ENCODE data around the gene TSPAN12. TPM values are rescaled to one million over a fixed set of nuclear protein-coding genes. Genes with fewer than 3 reads are reported as not detected.

TSPAN12 gene
- polyA plus RNA-seq, 2 of the 4 experiments (the other 2 are of a cell fraction), result 0.62 to 0.98 TPM

GRCh38 chr7:120842121-120842621 lies 15.8 kb downstream of the TSPAN12 start:
- no peak for DNase-seq (ENCODE audit: low read depth in 1 of 2, low spot score in 1 of 2)
- ChIA-PET CTCF (interaction anchor here (1.1 kb wide), 1 partner anchor 12 kb away, joined by 3 read pairs; no protein-coding TSS in a partner anchor), POLR2A (no interaction called here)
- no peak overlapping the region for H3K4me3 ChIP-seq
- H3K27ac ChIP-seq, result no peak overlapping the region
- no peak for FAIRE-seq
- no peaks in the 10 kb centered on the region for H3K4me1 ChIP-seq
- no peak for TF ChIP-seq RAD21 (conservative IDR thresholded peaks at IDR 0.05 in 1 of 2, IDR thresholded peaks at IDR 0.05 in 1 of 2)
- TF ChIP-seq NPAS2 (CRISPR knock-in tag; IDR thresholded peaks at IDR 0.05; ENCODE audit: borderline replicate concordance), result no peak
- TF ChIP-seq ATOH8 (CRISPR knock-in tag; IDR thresholded peaks at IDR 0.05; ENCODE audit: low read depth), result no peak
- TF ChIP-seq RFX5 (IDR thresholded peaks at IDR 0.05), result no peak
- no peak for TF ChIP-seq HEYL (CRISPR knock-in tag; IDR thresholded peaks at IDR 0.05)
- TF ChIP-seq EP300 (IDR thresholded peaks at IDR 0.05), result no peak
- TF ChIP-seq EHMT2 (IDR thresholded peaks at IDR 0.05; ENCODE audit: low read depth), result no peak
- TF ChIP-seq PHF8 (IDR thresholded peaks at IDR 0.05; ENCODE audit: borderline replicate concordance, low read depth), result no peak
- H3K9me3 ChIP-seq, result no peaks in the 10 kb centered on the region
- no peak for ATAC-seq
- 64% methylated on average over 4 of the region's 4 CpGs for WGBS (ENCODE audit: missing lambda C conversion rate)
- no peak overlapping the region for H3K4me2 ChIP-seq

DNA sequence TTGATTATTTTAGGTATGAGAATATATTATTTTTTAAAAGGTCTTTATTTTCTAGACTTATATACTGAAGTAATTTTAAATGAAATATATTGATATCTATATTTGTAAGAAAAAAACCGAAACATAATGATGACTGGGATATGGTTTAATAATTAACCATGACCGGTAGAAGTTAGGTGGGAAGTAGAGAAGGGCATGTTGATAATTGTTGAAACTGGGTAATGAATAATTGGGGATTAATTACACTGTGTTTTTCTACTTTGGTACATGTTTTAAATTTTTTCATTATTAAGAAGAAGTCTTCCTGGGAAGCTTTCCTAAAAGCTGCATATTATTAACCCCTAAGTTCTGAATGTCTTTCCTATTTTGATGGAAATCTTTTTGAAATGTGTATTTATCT lies 16.3 kb downstream of the TSPAN12 start:
- CTCF ChIA-PET, result no interaction called here
- no peak overlapping the region for H3K4me2 ChIP-seq
- no peaks in the 10 kb centered on the region for H3K9me3 ChIP-seq
- H3K4me3 ChIP-seq, result no peak overlapping the region
- no peak for TF ChIP-seq EHMT2 (IDR thresholded peaks at IDR 0.05; ENCODE audit: low read depth)
- no peak for TF ChIP-seq JUNB (IDR thresholded peaks at IDR 0.05)
- TF ChIP-seq EHF (CRISPR knock-in tag; IDR thresholded peaks at IDR 0.05), result no peak
- TF ChIP-seq POLR2A (IDR thresholded peaks at IDR 0.05; ENCODE audit: low read length), result no peak
- TF ChIP-seq HDAC2 (IDR thresholded peaks at IDR 0.05), result no peak
- TF ChIP-seq MYC (IDR thresholded peaks at IDR 0.05; ENCODE audit: borderline replicate concordance, low read length), result no peak
- TF ChIP-seq, protein P1, sequence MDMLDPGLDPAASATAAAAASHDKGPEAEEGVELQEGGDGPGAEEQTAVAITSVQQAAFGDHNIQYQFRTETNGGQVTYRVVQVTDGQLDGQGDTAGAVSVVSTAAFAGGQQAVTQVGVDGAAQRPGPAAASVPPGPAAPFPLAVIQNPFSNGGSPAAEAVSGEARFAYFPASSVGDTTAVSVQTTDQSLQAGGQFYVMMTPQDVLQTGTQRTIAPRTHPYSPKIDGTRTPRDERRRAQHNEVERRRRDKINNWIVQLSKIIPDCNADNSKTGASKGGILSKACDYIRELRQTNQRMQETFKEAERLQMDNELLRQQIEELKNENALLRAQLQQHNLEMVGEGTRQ (IDR thresholded peaks at IDR 0.05), result no peak
- POLR2A ChIA-PET, result no interaction called here
- 18% methylated on average over 2 of the region's 2 CpGs for WGBS (ENCODE audit: missing lambda C conversion rate)
- FAIRE-seq (no peak), DNase-seq (ENCODE audit: low read depth in 1 of 2, low spot score in 1 of 2) (no peak), ATAC-seq (no peak)
- no peaks in the 10 kb centered on the region for H3K4me1 ChIP-seq
- H3K27ac ChIP-seq, result no peak overlapping the region

DNA sequence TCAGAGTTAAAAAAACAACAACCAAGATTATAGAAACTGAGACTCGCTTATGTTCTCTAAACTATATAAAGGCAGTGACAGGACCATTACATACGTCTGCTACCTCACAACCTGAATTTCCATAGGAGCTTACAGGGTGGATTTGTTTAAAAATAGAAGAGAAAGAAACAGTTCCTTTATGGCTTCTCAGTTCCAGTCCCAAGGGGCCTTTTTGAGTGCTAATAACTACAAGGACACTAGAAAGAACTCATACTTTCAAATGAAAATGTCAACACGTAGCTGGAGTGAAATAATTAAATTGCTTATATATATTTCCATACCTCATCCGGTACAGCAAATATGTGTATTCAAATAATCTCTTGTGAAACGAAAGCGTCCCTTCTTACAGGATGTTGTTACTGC lies 19.7 kb downstream of the TSPAN12 start:
- CTCF ChIA-PET, result no interaction called here
- TF ChIP-seq CBX2 (IDR thresholded peaks at IDR 0.05; ENCODE audit: borderline replicate concordance, low read depth), result no peak
- no peak for TF ChIP-seq FOSB (CRISPR knock-in tag; IDR thresholded peaks at IDR 0.05)
- no peak for TF ChIP-seq EP300 (IDR thresholded peaks at IDR 0.05)
- no peak for TF ChIP-seq NFE2L2 (conservative IDR thresholded peaks at IDR 0.05; ENCODE audit: low read length)
- no peak for TF ChIP-seq HOXA7 (CRISPR knock-in tag; IDR thresholded peaks at IDR 0.05)
- TF ChIP-seq ZC3H11A (IDR thresholded peaks at IDR 0.05), result no peak
- TF ChIP-seq, protein P2, sequence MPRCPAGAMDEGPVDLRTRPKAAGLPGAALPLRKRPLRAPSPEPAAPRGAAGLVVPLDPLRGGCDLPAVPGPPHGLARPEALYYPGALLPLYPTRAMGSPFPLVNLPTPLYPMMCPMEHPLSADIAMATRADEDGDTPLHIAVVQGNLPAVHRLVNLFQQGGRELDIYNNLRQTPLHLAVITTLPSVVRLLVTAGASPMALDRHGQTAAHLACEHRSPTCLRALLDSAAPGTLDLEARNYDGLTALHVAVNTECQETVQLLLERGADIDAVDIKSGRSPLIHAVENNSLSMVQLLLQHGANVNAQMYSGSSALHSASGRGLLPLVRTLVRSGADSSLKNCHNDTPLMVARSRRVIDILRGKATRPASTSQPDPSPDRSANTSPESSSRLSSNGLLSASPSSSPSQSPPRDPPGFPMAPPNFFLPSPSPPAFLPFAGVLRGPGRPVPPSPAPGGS (IDR thresholded peaks at IDR 0.05), result no peak
- no peak for TF ChIP-seq HDAC2 (IDR thresholded peaks at IDR 0.05)
- no peak for TF ChIP-seq CHD4 (IDR thresholded peaks at IDR 0.05; ENCODE audit: borderline replicate concordance)
- TF ChIP-seq NR3C1 (IDR thresholded peaks at IDR 0.05), result no peak
- no peak for TF ChIP-seq REST (IDR thresholded peaks at IDR 0.05)
- no peak for TF ChIP-seq RAD21 (conservative IDR thresholded peaks at IDR 0.05 in 1 of 2, IDR thresholded peaks at IDR 0.05 in 1 of 2)
- no peak for TF ChIP-seq HES2 (IDR thresholded peaks at IDR 0.05)
- no peak for TF ChIP-seq TFCP2L1 (CRISPR knock-in tag; IDR thresholded peaks at IDR 0.05)
- no peak for TF ChIP-seq MAZ (IDR thresholded peaks at IDR 0.05; ENCODE audit: borderline replicate concordance, low read depth, low read length)
- TF ChIP-seq RNF2 (IDR thresholded peaks at IDR 0.05; ENCODE audit: borderline replicate concordance, low read depth), result no peak
- TF ChIP-seq POLR2AphosphoS2 (conservative IDR thresholded peaks at IDR 0.05; ENCODE audit: low read length), result no peak
- TF ChIP-seq BHLHE40 (IDR thresholded peaks at IDR 0.05; ENCODE audit: low read depth, low read length), result no peak
- no peak for TF ChIP-seq KDM5A (IDR thresholded peaks at IDR 0.05)

More for the DNA sequence above, 19.7 kb downstream of the TSPAN12 start:
- no peaks in the 10 kb centered on the region for H3K9me3 ChIP-seq
- WGBS (ENCODE audit: missing lambda C conversion rate), result 51% methylated on average over 6 of the region's 6 CpGs
- no peak overlapping the region for H3K4me2 ChIP-seq
- POLR2A ChIA-PET, result no interaction called here
- no peak overlapping the region for H3K4me3 ChIP-seq
- no peaks in the 10 kb centered on the region for H3K4me1 ChIP-seq
- no peak for FAIRE-seq
- ATAC-seq, result no peak
- no peak overlapping the region for H3K27ac ChIP-seq
- DNase-seq (ENCODE audit: low read depth in 1 of 2, low spot score in 1 of 2), result no peak

Measured in A549 (cell line).